Neuronal stem cell (in vitro differentiated cells): ENCODE measurements around the gene MPND. TPM values are rescaled to one million over a fixed set of nuclear protein-coding genes. Genes with fewer than 3 reads are reported as not detected.
A peak's percentile ranks its signal among the peaks of the same experiment; 100 is the strongest.

Source experiments
- DNase-seq: peaks from one replicate; pipeline ENCODE4 v3.0.0-alpha.2; 2013; ENCODE audit warnings: low spot score
- H2AFZ ChIP-seq: one replicate; pipeline ENCODE4 v1.6.1; 2013; ENCODE audit warnings: mild to moderate bottlenecking, low read length, inconsistent platforms
- H2AK5ac ChIP-seq: 2 replicates; pipeline ENCODE4 v1.6.1; 2013; ENCODE audit warnings: low read depth, mild to moderate bottlenecking, inconsistent platforms, low read length, moderate library complexity, mixed read lengths
- H2BK120ac ChIP-seq: 2 replicates; pipeline ENCODE4 v1.6.1; 2013; ENCODE audit warnings: low read depth, mild to moderate bottlenecking, inconsistent platforms, low read length, moderate library complexity, mixed read lengths
- H2BK12ac ChIP-seq: one replicate; pipeline ENCODE4 v1.6.1; 2013; ENCODE audit warnings: low read length, inconsistent platforms
- H2BK15ac ChIP-seq: 2 replicates; pipeline ENCODE4 v1.6.1; 2013; ENCODE audit warnings: mild to moderate bottlenecking, low read length, inconsistent platforms, mixed read lengths
- H2BK5ac ChIP-seq: one replicate; pipeline ENCODE4 v1.6.1; 2013; ENCODE audit warnings: inconsistent platforms, mild to moderate bottlenecking, low read length, moderate library complexity
- H3K14ac ChIP-seq: one replicate; pipeline ENCODE4 v1.6.1; 2013; ENCODE audit warnings: low read length, inconsistent platforms
- H3K18ac ChIP-seq: 2 replicates; pipeline ENCODE4 v1.6.1; 2013; ENCODE audit warnings: low read length, inconsistent platforms
- H3K23ac ChIP-seq: 2 replicates; pipeline ENCODE4 v1.6.1; 2013; ENCODE audit warnings: low read depth, mild to moderate bottlenecking, mixed read lengths, low read length, inconsistent platforms; ENCODE audit not compliant: poor library complexity
- H3K27ac ChIP-seq: replicated peaks from 3 replicates; pipeline ENCODE4 v1.5.1; 2013; ENCODE audit warnings: low read length, inconsistent platforms
- H3K27me3 ChIP-seq, 3 experiments: 2 replicates each; pipeline ENCODE4 v1.6.1; 2013; ENCODE audit warnings: low read length in 3 of 3, mild to moderate bottlenecking in 2 of 3, inconsistent platforms in 1 of 3, low read depth in 1 of 3, mixed read lengths in 1 of 3, moderate library complexity in 1 of 3; ENCODE audit not compliant: control insufficient read depth in 3 of 3, insufficient read depth in 3 of 3
- H3K36me3 ChIP-seq, 2 donors: replicated peaks in 1 of 2; 2 replicates each; pipeline ENCODE4 v1.6.1; 2013; ENCODE audit warnings: low read length in 2 of 2; ENCODE audit not compliant: control insufficient read depth in 2 of 2, insufficient read depth in 2 of 2
- H3K4ac ChIP-seq: 2 replicates; pipeline ENCODE4 v1.6.1; 2013; ENCODE audit warnings: inconsistent platforms, mild to moderate bottlenecking, low read length, moderate library complexity
- H3K4me1 ChIP-seq, 2 donors: 1 replicate in 1 of 2; 2 replicates in 1 of 2; pipeline ENCODE4 v1.6.1; 2013; ENCODE audit warnings: low read length in 2 of 2, low read depth in 1 of 2; ENCODE audit not compliant: control insufficient read depth in 2 of 2, insufficient read depth in 1 of 2
- H3K4me2 ChIP-seq: one replicate; pipeline ENCODE4 v1.6.1; 2013; ENCODE audit warnings: mild to moderate bottlenecking, low read length, inconsistent platforms; ENCODE audit not compliant: insufficient read depth, poor library complexity, severe bottlenecking
- H3K4me3 ChIP-seq, 2 donors: 2 replicates each; pipeline ENCODE4 v1.5.1; 2013; ENCODE audit warnings: low read length in 2 of 2, mild to moderate bottlenecking in 2 of 2, inconsistent platforms in 1 of 2, moderate library complexity in 1 of 2
- H3K79me1 ChIP-seq: one replicate; pipeline ENCODE4 v1.6.1; 2013; ENCODE audit warnings: low read depth, mild to moderate bottlenecking, inconsistent platforms, low read length, moderate library complexity
- H3K9ac ChIP-seq: one replicate; pipeline ENCODE4 v1.6.1; 2013; ENCODE audit warnings: mild to moderate bottlenecking, low read depth, low read length, inconsistent platforms; ENCODE audit not compliant: poor library complexity
- H3K9me3 ChIP-seq, 2 donors: replicated peaks in 1 of 2; 2 replicates each; pipeline versions ENCODE3 to v1.6.1; 2013; ENCODE audit warnings: low read length in 2 of 2, mild to moderate bottlenecking in 2 of 2, inconsistent platforms in 1 of 2, low read depth in 1 of 2, mixed read lengths in 1 of 2, moderate library complexity in 1 of 2; ENCODE audit not compliant: control insufficient read depth in 2 of 2, insufficient read depth in 1 of 2
- H4K8ac ChIP-seq: one replicate; pipeline ENCODE4 v1.6.1; 2013; ENCODE audit warnings: low read depth, mild to moderate bottlenecking, inconsistent platforms, low read length, moderate library complexity
- H4K91ac ChIP-seq: one replicate; pipeline ENCODE4 v1.6.1; 2013; ENCODE audit warnings: low read length, low read depth, mild to moderate bottlenecking, inconsistent platforms; ENCODE audit not compliant: poor library complexity
- WGBS, 2 donors: extraction: QIAGEN DNeasy Blood & Tissue Kit; methylation state at CpG; one replicate each; pipeline ENCODE4 v1.1.7; 2013; ENCODE audit warnings: missing lambda C conversion rate in 2 of 2, mixed read lengths in 1 of 2; ENCODE audit not compliant: insufficient read length in 2 of 2, insufficient replicate concordance in 1 of 2; ENCODE audit errors: extremely low coverage in 2 of 2; 5-methylcytosine and 5-hydroxymethylcytosine counted together
- polyA plus RNA-seq, 2 experiments: library from polyadenylated mRNA; stranded (reverse); fragments of 200-250 nt; gene quantifications; one replicate each; pipeline ENCODE4 v1.2.3, GENCODE V29; 2013

The MPND gene, protein sequence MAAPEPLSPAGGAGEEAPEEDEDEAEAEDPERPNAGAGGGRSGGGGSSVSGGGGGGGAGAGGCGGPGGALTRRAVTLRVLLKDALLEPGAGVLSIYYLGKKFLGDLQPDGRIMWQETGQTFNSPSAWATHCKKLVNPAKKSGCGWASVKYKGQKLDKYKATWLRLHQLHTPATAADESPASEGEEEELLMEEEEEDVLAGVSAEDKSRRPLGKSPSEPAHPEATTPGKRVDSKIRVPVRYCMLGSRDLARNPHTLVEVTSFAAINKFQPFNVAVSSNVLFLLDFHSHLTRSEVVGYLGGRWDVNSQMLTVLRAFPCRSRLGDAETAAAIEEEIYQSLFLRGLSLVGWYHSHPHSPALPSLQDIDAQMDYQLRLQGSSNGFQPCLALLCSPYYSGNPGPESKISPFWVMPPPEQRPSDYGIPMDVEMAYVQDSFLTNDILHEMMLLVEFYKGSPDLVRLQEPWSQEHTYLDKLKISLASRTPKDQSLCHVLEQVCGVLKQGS
- polyA plus RNA-seq (2013, experiment 1 of 2): 20.6 TPM
- polyA plus RNA-seq (2013, experiment 2 of 2): 22.4 TPM

DNA sequence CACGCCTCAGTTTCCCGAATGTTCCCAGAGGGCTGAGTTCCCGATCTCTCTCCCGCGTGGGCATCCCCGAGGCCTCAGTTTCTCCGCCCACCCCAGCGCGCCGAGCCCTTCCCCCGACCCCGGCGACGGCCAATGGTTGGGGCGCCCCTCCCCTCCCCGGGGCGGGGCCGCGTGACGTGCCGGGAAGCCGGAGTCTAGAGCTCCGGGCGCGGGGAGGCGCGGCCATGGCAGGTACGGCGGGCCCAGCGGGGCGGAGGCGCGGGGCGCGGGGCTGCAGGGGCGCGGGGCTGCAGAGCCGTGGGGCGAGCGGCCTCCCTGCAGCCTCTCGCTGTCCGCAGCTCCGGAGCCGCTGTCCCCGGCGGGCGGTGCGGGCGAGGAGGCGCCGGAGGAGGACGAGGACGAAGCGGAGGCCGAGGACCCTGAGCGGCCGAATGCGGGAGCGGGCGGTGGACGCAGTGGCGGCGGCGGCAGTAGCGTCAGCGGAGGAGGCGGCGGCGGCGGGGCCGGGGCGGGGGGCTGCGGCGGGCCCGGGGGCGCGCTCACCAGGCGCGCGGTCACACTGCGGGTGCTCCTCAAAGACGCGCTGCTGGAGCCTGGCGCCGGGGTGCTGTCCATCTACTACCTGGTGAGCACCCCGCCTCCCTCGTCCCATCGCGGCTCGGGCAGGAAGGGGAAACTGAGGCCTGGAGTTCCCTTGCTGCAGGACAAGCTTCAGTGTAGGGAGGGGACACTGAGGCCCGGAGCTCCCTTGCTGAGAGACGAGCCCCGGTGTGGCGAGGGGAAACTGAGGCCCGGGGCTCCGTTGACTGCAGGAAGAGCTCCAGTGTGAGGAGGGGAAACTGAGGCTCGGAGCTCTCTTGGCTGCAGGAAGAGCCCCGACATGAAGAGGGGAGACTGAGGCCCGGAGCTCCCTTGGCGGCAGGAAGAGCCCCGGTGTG lies at the start of gene MPND:
MPND (plus strand) TSS at position 193 of the 938 bp plus-strand sequence; CDS start at position 225, 32 bp downstream.
- peaks cover 10 to 30% of the 10 kb centered on the region in 2 donors for H3K36me3 ChIP-seq
- H2BK120ac ChIP-seq: peak within 1 kb of the TSS; percentile 82
- H3K4me3 ChIP-seq: peak within 1 kb of the TSS; percentile 71 to 94
- H3K4ac ChIP-seq: peak within 1 kb of the TSS; percentile 38
- DNase-seq: peak; percentile 85
- peak within 1 kb of the TSS; percentile 80 for H2AFZ ChIP-seq
- H2BK5ac ChIP-seq: peak within 1 kb of the TSS; percentile 99
- no peak within 1 kb of the TSS for H2BK15ac ChIP-seq
- H3K4me2 ChIP-seq: peak within 1 kb of the TSS; percentile 93
- peak within 1 kb of the TSS; percentile 100 for H3K14ac ChIP-seq
- no CpG with 5 or more reads among the region's 101 CpGs for WGBS, 2 donors
- H3K18ac ChIP-seq: peak within 1 kb of the TSS; percentile 100
- peaks cover 2% of the 10 kb centered on the region for H3K79me1 ChIP-seq
- H4K91ac ChIP-seq: peak within 1 kb of the TSS; percentile 98
- H2BK12ac ChIP-seq: peak within 1 kb of the TSS; percentile 84
- H3K4me1 ChIP-seq: peaks cover 7 to 12% of the 10 kb centered on the region in 2 donors
- H3K27ac ChIP-seq: peak within 1 kb of the TSS; percentile 98
- H4K8ac ChIP-seq: no peak within 1 kb of the TSS
- peak within 1 kb of the TSS; percentile 99 for H3K9ac ChIP-seq
- H2AK5ac ChIP-seq: peak within 1 kb of the TSS; percentile 98
- no peaks in the 10 kb centered on the region for H3K27me3 ChIP-seq
- H3K9me3 ChIP-seq: no peaks in the 10 kb centered on the region
- H3K23ac ChIP-seq: peak within 1 kb of the TSS; percentile 37

GRCh38 chr19:4294389-4294788 lies 49.0 kb upstream of the MPND start:
- H3K4me1 ChIP-seq: peaks cover 7% of the 10 kb centered on the region in 2 donors
- no peaks in the 10 kb centered on the region for H3K79me1 ChIP-seq
- no peak overlapping the region for H2AFZ ChIP-seq
- H4K91ac ChIP-seq: no peak overlapping the region
- H3K9me3 ChIP-seq: no peaks in the 10 kb centered on the region
- DNase-seq: no peak
- no peak overlapping the region for H3K14ac ChIP-seq
- H2BK15ac ChIP-seq: no peak overlapping the region
- no peak overlapping the region for H3K9ac ChIP-seq
- peak overlapping the region; percentile 35 for H2AK5ac ChIP-seq
- peak overlapping the region; percentile 11 for H3K4ac ChIP-seq
- no peak overlapping the region for H4K8ac ChIP-seq
- H2BK12ac ChIP-seq: peak overlapping the region; percentile 58
- H3K4me3 ChIP-seq: no peak overlapping the region
- no peaks in the 10 kb centered on the region for H3K27me3 ChIP-seq
- H2BK120ac ChIP-seq: no peak overlapping the region
- H2BK5ac ChIP-seq: no peak overlapping the region
- peak overlapping the region; percentile 73 for H3K23ac ChIP-seq
- WGBS, 2 donors: no CpG with 5 or more reads among the region's 10 CpGs
- H3K18ac ChIP-seq: peak overlapping the region; percentile 28
- no peak overlapping the region for H3K27ac ChIP-seq
- peaks cover 0 to 7% of the 10 kb centered on the region in 2 donors for H3K36me3 ChIP-seq
- peak overlapping the region; percentile 11 for H3K4me2 ChIP-seq

DNA sequence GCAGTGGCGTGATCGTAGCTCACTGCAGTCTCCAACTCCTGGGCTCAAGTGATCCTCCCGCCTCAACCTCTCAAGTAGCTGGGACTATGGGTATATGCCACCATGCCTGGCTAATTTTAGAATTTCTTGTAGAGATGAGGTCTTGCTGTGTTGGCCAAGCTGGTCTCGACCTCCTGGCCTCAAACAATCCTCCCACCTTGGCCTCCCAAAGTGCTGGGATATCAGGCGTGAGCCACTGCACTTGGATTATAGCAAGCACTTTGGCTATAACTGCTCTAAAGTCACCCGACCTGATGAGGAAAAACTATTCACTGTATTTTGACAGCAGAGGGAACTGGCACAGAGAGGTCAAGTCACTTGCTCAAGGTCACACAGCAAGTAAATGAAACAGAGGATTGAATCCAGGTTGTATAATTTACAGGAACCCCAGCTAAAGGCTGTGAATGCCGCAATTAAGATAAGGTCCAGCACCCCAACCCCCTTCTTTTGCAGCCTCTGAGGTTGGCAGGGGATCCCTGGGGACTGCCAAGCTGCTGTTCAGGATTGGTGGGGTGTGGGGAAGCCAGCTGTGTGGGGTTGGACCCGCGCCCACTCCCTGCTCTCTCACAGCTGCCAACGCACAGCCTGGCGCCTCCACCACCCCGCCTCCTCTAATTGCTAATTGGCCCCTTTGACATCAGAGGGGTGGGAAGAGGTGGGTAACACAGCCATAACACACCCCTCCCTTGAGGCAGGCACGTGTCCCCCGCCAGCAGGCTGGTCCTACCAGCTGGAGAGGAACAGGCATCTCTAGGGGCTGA lies 47.2 kb upstream of the MPND start:
- no peak overlapping the region for H4K8ac ChIP-seq
- no peak overlapping the region for H3K4me2 ChIP-seq
- no CpG with 5 or more reads among the region's 14 CpGs for WGBS, 2 donors
- peak overlapping the region; percentile 36 for H2BK12ac ChIP-seq
- no peak overlapping the region for H2BK5ac ChIP-seq
- H3K9me3 ChIP-seq: no peaks in the 10 kb centered on the region
- no peaks in the 10 kb centered on the region for H3K36me3 ChIP-seq
- H2AFZ ChIP-seq: no peak overlapping the region
- no peak for DNase-seq
- H2BK15ac ChIP-seq: no peak overlapping the region
- no peak overlapping the region for H3K27ac ChIP-seq
- no peak overlapping the region for H3K9ac ChIP-seq
- no peak overlapping the region for H4K91ac ChIP-seq
- H2AK5ac ChIP-seq: no peak overlapping the region
- H3K4me3 ChIP-seq: no peak overlapping the region
- H3K27me3 ChIP-seq: no peaks in the 10 kb centered on the region
- peaks cover 3 to 5% of the 10 kb centered on the region in 2 donors for H3K4me1 ChIP-seq
- no peak overlapping the region for H3K14ac ChIP-seq
- no peaks in the 10 kb centered on the region for H3K79me1 ChIP-seq
- no peak overlapping the region for H3K4ac ChIP-seq
- no peak overlapping the region for H2BK120ac ChIP-seq
- H3K23ac ChIP-seq: no peak overlapping the region
- peak overlapping the region; percentile 12 for H3K18ac ChIP-seq
